Measurements from ENCODE around the gene B9D1.

B9D1 gene, protein sequence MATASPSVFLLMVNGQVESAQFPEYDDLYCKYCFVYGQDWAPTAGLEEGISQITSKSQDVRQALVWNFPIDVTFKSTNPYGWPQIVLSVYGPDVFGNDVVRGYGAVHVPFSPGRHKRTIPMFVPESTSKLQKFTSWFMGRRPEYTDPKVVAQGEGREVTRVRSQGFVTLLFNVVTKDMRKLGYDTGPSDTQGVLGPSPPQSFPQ

DNA sequence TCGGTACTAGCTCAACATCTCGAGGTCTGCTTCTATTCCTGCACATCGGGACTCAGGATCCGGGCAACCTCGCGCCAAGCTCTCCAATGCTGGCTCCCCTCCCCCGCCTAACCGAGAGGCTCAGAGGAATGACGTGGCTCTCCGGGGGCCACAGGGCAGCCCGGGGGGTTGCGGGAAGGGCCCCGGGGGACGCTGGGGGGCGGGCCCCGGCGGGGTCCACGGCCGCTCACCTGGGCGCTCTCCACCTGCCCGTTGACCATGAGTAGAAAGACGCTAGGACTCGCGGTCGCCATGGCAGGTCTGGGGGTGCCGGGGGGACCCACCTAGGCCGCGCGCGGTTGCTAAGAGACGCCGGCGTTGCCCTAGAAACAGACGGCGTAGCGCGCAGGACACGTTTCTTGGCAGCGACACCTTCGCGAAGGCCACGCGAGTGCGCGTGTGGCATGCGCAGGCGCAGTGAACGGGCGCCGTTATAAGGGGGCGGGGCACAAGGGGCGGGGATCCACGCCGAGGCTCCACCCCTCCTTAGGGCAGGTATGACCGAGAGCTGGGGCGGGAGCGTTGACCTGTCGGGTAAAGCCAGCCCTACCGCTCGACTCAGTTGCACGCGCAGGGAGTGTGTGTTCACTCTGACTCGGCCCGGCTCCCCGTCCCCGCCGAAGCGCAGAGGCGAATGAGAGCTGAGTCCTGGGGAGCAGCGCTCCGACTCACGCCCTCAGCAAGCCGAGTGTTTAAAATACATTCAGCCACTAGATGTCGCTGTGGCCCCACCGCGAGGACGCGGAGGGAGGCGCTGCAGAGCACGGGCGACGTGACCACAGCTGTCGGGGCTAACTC is at the start of gene B9D1:
Gene B9D1, minus strand, starts transcription at position 447 of the 837 bp plus-strand sequence. Its CDS starts 154 bp downstream, at position 293.
- DNase-seq, result peak; percentile 93

DNA sequence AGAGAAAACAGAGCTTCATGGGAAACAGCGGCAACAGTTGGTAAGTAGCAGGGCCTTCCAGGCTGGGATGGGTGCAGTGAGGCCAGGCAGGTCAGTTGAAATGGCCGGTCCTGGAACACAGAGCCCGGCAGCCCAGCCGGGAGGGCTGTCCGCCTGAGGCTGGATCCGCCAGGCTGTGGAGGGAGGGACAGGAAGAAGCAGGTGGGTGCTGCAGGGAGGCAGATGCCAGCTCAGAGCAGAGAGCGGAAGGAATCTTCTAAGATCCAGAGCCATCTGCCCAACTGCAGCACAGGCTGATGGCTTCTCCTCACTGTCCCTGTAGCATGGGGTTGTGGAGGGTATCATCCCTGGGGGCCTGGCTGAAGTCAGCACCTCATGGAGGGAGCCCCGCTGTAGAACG is 49.1 kb upstream of the B9D1 start:
- no peak for DNase-seq

DNA sequence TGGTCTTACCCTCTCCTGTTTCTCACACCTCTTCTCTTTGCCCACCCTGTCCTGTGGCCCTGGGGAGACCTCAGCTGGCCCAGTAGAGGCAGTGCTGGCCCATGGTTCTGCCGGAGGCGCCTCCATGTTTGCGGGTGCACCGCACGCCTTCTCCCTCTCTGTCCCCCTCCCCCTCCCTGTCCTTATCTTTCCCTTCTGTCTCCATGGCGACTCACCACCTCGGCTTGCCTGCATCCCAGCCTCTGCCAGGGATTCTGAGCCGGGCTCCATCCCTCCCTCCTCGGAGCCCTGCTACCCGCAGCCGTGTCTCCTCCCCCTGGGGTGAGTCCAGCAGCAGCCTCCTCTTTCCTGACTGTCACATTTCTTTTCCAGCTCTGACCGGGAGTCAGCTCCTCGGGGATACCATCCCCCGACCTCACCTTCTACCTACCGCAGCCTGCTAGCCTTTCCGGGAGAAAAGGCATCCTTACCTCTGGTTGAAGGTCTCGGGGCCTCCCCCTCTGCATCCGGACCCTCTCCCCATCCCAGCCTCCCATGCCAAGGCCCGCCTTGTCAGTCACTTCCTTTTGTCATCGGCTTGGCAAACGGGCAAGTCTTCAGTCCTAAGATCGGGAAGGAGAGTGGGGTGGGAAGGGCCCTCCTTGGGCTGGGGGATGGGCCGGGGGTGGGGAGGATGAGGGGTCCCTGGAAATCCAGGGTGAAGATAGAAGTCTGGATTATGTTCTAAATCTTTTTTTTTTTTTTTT is 48.5 kb upstream of the B9D1 start, which contains the start of gene RNF112:
Gene RNF112, plus strand, starts transcription at position 358 of the 746 bp plus-strand sequence. Its CDS starts 177 bp downstream, at position 535.
- no peak for DNase-seq

DNA sequence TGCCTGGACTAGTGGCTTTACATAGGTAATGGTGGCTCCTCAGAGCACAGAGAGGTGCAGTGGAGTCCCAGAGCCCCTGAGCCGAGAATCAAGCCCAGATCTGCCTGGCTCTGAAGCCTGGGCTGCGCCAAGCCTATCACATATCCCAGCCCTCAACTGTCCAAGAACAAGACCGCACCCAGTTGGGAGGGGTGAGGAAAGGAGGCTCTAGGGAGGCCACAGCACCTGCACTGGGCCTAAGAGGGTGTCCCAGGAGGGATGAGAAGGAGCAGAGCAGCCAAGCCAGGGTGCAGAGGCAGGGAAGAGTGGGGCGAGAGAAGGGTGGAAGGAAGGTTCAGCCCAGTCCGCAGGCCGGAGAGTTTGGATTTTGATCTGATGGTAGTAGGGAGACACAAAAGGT is 47.6 kb upstream of the B9D1 start:
- no peak for DNase-seq

DNA sequence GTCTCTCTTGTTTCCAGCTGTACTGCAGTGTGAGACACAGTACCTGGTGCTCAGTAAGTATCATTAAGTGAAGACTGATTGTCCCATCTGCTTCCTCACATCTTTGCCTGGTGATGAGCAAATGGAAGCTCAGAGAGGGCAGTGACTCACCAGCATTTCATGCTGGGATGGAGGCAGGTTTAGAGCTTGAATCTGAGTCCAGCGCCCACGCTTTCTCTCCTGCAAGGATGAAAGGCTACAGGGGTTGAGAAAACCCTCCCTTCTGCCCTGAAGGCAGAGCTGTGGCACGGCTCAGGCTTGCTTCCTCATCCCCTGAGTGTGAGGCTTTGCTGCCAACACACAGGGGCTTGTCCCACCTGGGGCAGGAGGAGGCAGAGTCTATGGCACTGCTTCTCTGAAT is 47.0 kb upstream of the B9D1 start:
- peak; percentile 91 for DNase-seq

DNA sequence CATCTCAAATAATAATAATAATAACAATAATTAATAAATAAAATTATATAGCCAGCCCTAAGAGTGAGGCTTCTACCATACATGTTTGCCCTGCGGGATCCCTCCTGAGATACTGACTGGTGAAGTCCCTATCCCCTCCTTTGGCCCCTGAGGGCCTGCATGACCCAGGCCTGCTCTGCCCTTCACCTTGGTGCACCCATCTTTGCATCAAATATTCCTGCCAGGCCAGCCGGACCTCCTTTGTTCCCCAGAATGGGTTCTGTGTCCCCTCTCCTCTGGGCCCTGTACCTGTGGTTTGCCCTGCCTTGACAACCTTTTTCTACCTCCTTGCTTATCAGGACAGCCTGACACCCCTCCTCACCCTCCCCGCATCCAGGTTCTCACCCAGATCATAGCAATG is 46.5 kb upstream of the B9D1 start:
- DNase-seq, result no peak

DNA sequence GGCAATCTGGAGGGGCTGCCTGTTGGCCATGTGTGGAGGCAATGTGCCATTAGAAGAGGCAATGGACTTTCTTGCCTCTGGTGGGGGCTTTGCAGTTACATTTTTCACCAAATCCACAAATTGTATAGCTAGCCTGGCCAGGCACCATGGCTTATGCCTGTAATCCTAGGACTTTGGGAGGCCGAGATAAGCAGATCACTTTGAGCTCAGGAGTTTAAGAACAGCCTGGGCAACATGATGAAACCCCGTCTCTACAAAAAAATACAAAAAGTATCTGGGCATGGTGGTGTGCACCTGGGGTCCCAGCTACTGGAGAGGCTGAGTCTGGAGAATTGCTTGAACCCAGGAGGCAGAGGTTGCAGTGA is 45.8 kb upstream of the B9D1 start:
- no peak for DNase-seq

DNA sequence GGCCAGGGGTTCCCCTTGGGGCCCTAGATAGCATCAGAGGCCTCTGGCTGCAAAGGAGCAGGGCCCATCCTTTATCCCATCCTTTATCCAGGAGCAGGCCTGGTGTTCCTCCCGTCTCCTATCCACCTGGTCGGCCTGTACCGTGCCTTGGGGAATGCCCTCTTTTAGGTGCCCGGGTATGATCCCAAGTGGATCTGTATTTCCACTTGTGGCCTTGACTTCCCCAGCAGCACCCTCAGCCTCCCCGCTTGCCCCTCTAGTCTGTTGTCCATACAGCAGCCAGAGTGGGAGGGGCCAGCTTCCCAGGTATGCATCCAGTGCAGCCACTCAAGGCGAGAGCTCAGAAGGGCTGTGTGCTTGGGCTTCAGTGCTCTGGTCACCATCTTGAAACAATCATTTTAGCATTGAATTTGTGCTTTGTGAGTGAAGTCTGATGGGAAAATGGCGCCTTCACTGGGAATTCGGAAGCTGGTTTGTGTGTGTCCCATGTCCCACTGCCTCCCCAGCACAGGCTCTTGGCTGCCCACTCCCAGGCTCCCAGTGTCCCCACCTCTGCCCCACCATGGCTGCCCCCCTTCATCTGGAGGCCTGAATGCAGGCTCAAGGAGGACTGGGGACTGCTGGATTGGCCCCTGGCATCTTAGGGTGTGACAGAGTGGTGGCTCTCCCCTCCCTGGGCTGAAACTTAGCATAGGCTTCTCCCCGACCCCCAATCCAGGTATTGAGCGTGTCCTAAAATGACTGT is 45.2 kb upstream of the B9D1 start:
- DNase-seq, result no peak

DNA sequence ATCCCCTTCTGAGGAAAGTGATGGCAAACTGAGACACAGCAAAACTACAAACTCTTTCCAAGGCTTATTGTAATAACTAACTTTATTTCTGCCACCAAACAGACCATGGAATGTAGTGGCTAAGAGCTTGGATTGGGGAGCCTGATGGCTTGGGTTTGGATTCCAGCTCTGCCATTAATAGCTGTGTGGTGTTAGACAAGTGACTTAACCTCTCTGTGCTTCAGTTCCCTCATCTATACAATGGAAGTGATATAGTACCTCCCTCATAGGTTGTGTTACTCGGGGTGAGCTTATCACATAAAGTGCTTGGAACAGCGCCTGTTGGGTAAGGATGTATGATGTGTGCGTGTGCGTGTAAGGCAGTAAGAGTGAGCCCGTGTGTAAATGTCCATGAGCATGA is 42.6 kb upstream of the B9D1 start:
- no peak for DNase-seq

DNA sequence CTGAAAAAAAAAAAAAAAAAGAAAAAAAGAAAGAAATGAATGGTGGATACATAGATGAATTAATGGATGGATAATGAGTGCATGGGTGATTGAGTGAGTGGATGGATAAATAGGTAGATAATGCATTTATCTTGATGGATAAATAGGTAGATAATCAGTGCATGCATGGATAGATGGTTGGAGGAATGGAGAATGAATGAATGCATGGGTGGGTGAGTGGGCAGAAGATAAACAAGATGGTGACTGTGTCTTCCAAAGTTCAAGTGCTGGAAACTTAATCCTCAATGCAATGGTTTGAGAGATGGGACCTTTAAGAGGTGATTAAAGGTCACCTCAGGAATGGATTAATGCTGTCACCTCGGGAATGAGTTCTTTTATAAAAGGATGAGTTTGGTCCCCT is 41.7 kb upstream of the B9D1 start:
- DNase-seq, result no peak

DNA sequence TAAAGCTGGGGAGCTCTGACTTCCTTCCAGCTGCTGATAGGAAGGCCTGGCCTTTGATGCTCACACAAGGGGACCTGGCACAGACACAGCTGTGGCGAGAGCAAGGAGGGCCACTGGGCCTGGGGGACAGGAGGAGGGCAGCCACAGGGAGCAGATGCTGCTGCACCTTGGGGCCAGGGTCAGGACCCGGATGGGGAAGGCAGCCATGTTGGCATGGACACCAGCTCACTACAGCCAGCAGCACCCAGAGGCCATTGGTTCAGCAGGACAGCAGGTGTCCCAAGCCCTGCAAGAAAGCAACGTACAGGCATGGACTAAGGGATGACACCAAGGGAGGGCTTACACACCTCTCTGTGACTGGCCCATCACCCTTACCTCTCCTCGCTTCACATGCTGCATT is 40.5 kb upstream of the B9D1 start:
- DNase-seq, result no peak

DNA sequence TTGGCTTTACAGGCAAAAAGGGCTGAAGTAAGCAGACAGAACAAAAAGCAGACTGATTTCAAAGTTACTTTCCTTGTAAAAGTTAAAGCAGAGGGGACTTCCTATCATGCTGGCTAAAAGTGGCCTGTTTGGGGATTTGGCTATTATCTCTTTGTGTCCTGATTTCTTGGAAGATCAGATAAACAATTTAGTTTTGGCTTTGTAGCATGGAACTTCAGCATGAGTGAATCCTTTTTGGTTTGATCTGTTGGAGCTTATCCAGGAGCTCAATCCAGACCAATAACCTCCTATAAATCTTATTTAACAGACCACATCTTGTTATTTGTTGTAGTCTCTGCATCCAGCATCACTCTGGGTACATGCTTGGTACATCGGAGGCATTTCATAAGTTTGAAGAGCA is 39.6 kb upstream of the B9D1 start:
- DNase-seq, result no peak

DNA sequence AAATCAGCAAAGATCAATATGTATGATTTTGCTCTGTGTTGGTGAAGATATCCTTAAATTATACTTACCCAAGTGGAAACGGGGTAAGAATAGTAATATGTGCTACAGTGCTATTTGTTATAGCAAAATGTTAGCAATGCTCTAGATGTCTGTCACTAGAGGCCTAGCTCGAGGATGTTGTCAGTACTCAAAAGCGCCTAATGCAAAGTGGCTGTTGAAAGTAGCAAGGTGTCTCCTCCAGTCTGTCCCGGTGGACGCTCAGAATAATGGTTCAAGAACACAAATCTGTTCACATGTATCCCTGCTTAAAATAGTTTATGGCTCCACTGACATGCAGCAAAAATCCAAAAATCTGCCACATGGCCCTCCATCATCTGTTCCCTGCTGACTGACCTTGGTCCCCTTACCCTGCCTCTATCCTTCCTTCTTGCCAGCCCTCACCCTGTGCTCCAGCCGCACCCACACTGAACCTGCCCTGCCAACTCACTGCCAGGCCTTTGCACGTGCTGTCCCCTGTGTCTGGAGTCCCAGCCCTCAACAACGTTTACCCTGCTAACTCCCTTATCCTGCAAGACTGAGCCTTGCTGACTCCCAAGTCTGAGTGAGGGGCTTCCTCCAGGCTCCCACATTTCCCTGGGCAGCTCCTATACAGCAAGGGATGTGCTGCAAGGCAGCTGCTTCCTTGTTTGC is 38.9 kb upstream of the B9D1 start:
- no peak for DNase-seq

DNA sequence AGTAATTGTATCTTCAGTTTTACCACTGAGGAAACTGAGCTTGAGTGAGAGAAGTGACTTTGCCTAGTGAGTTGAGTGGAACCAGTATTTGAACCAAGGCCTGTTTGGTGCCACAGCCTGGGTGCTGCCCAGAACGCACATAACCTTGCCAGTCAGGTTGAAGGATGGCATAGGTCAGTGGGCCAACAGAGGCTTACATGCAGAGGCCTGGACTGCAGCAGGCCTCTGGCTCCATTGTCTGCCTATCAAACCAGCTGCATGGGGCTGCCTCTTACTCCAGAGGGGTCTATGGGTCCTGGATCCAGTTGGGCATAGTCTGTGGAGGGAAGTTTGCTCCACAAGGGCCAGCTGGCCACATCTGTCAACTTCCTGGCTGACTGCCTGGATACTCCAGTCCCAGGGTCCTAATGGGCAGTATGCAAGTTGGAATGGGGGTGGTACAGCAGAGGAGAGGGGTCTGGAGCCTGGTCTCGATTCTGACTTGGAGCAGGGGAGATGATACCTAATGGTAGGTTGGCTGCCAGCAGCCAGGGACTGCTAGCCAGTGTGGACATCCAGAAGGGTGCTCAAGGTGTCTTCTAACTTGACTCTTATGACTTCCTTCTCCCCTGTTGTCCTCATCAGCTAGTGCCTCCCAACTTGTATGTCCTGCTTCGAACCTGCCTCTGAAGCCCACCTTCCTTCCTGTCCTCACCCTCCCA is 37.4 kb upstream of the B9D1 start:
- peak; percentile 10 for DNase-seq

DNA sequence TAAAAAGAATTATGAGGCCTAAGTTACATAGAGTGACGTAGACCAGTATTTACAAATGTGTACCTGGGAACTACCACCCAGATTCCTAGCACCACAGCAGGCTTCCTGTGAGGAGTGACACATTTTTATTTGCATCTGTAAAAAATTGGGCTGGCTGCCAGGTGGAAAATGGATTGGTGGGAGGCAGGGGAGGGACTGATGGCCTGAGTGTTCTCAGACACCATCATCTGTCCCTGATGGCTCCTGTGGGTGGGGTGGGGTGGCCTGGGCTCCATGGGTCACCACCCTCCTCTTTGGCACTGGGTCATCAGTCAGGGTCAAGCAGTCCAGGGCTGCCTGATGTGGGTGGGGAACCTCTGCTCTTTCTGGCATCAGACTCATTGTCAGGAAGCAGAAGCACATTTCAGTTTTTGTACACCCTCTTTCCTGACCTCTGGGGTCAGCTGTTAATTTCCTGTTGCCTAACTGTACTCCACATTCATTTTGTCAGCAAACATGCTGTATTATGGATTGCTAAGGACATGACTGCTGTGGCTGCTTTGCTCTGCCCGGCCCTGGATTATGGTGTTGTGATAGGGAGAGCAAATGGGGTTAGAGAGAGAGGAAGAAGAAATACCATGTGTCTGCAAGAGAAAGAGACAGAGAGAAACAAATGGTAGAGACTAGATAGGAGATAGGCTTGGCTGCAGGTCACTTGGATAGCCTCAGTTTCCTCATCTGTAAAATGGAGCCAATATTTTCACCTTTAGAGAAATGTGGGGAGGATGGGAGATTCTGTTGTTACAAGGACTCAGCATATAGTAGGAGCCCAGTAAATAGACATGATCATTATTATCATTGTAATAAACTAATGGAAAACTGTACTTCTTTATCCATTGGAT is 36.0 kb upstream of the B9D1 start:
- peak; percentile 37 for DNase-seq

DNA sequence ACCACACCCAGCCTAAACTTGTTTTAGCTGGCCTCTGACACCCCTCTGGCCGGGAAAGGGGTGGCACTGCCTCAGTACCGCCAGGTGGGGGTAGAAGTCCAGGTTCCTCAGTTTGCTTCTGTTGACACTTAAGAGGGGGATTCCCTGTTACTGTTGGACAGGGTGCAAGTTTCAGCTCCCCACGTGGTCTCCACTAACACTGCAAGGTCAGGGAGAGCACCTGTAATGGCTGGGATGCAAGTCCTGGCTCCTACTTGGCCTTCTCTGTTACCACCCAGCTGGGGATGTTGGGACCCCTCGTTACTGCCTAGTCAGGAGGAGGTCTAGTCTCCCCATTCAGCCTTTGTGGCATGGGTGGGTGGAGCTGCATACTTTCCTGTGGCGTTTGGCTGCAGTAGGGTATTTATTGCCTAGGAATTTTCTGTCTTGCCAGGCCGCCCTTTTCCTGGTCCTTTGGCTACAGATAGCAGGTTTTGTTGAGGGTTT is 35.1 kb upstream of the B9D1 start:
- DNase-seq, result peak; percentile 60

DNA sequence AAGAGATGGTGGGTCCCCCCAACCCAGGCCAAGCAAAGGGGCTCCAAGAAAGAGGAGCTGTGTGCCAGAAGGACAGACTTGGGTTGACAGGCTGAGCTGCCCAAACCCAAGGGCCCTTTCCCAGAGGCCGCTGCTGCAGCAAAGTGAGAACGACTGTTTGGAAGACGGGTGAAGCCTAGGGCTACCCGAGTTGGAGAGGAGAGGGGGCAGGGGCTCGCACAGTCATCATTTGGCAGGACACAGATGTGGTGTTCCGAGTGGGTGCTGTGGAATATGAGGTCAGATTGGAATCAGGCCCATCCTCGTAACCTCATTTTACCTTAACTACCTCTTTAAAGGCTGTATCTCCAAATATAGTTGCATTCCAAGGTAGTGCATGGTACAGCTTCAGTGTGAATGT is 29.8 kb upstream of the B9D1 start:
- DNase-seq, result no peak

DNA sequence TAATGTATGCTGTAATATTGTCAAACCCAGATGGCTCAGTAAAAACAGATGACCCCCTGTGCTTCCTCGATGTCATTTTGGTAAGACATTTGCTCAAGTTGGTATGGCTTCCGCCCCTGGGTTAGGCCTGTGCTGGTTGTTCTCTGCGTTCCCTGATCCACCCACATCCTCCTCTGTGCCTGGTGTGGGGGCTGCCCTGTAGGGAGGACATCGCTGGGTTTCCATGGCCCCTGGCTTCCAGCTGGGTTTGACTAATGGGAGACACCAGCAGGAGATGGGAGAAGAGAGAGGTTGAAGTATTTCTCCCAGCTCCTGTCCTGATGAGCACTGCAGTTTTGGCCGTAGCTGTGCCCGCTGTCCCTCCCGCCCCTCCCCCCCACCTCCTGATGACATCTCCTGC is 28.9 kb upstream of the B9D1 start:
- no peak for DNase-seq

DNA sequence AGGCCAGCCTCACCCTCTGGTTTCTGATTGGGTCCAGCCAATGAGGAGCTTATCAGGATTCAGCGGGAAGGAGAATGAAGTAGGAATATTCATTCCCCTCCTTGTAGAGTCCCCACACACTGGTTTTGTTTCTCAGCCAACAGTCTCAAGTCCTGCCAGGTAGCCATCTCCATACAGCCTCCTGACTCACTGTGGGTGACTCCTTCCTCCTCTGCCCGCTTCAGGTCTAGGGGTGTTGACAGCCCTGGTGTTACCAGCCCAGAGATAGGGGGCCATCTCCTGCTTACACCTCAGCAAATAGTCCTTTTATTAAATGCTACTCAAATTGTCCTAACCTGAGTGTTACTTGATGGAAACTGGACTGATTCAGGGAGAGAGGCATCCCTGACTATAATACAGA is 28.4 kb upstream of the B9D1 start:
- no peak for DNase-seq

Measured in islet precursor cell (in vitro differentiated cells).